H9 (cell line): Measurements from ENCODE around the gene FBXO42. TPM values are rescaled to one million over a fixed set of nuclear protein-coding genes. Genes with fewer than 3 reads are reported as not detected.

Source experiments
- DNase-seq: peaks from one replicate; pipeline ENCODE4 v3.0.0-alpha.2; 2017
- H2AFZ ChIP-seq: one replicate; pipeline ENCODE4 v1.6.1; 2013; ENCODE audit warnings: mild to moderate bottlenecking, low read length, control low read depth, moderate library complexity
- H2AK5ac ChIP-seq: 2 replicates; pipeline ENCODE4 v1.6.1; 2013; ENCODE audit warnings: low read length, control low read depth, mixed read lengths; ENCODE audit not compliant: insufficient read length
- H2BK120ac ChIP-seq: one replicate; pipeline ENCODE4 v1.6.1; 2013; ENCODE audit warnings: low read depth, mild to moderate bottlenecking, low read length, control low read depth, inconsistent platforms; ENCODE audit not compliant: poor library complexity, severe bottlenecking
- H2BK12ac ChIP-seq: 2 replicates; pipeline ENCODE4 v1.6.1; 2013; ENCODE audit warnings: low read length, control low read depth, mixed read lengths, low read depth; ENCODE audit not compliant: insufficient read length
- H2BK15ac ChIP-seq: 2 replicates; pipeline ENCODE4 v1.6.1; 2013; ENCODE audit warnings: low read depth, low read length, control low read depth
- H2BK20ac ChIP-seq: one replicate; pipeline ENCODE4 v1.6.1; 2013; ENCODE audit warnings: low read depth, mild to moderate bottlenecking, low read length, control low read depth, inconsistent platforms; ENCODE audit not compliant: poor library complexity, severe bottlenecking
- H2BK5ac ChIP-seq: 2 replicates; pipeline ENCODE4 v1.6.1; 2013; ENCODE audit warnings: low read length, control low read depth, mixed read lengths; ENCODE audit not compliant: insufficient read length
- H3K14ac ChIP-seq: 2 replicates; pipeline ENCODE4 v1.6.1; 2013; ENCODE audit warnings: low read length, control low read depth; ENCODE audit not compliant: insufficient read depth
- H3K18ac ChIP-seq: 2 replicates; pipeline ENCODE4 v1.6.1; 2013; ENCODE audit warnings: low read depth, mild to moderate bottlenecking, mixed read lengths, low read length, control low read depth; ENCODE audit not compliant: insufficient read length
- H3K23ac ChIP-seq: 2 replicates; pipeline ENCODE4 v1.6.1; 2013; ENCODE audit warnings: low read length, control low read depth, mixed read lengths, low read depth; ENCODE audit not compliant: insufficient read length
- H3K23me2 ChIP-seq: 2 replicates; pipeline ENCODE4 v1.6.1; 2013; ENCODE audit warnings: low read depth, mild to moderate bottlenecking, mixed read lengths, low read length, control low read depth; ENCODE audit not compliant: insufficient read length, poor library complexity, severe bottlenecking
- H3K27ac ChIP-seq: 2 replicates; pipeline ENCODE4 v1.5.1; 2013; ENCODE audit warnings: low read length, control low read depth, mixed read lengths, low read depth; ENCODE audit not compliant: insufficient read length
- H3K27me3 ChIP-seq: 2 replicates; pipeline ENCODE4 v1.6.1; 2013; ENCODE audit warnings: low read length, control low read depth, inconsistent platforms; ENCODE audit not compliant: insufficient read depth
- H3K4ac ChIP-seq: 2 replicates; pipeline ENCODE4 v1.6.1; 2013; ENCODE audit warnings: low read depth, mild to moderate bottlenecking, control low read depth, inconsistent platforms, low read length, moderate library complexity
- H3K4me1 ChIP-seq: 2 replicates; pipeline ENCODE4 v1.6.1; 2013; ENCODE audit warnings: low read length, control low read depth, inconsistent platforms; ENCODE audit not compliant: insufficient read depth
- H3K4me2 ChIP-seq: 2 replicates; pipeline ENCODE4 v1.6.1; 2013; ENCODE audit warnings: low read length, control low read depth, mixed read lengths; ENCODE audit not compliant: insufficient read length, insufficient read depth
- H3K56ac ChIP-seq: 2 replicates; pipeline ENCODE4 v1.6.1; 2013; ENCODE audit warnings: low read depth, mild to moderate bottlenecking, mixed read lengths, low read length, control low read depth; ENCODE audit not compliant: insufficient read length
- H3K79me1 ChIP-seq: 2 replicates; pipeline ENCODE4 v1.6.1; 2013; ENCODE audit warnings: low read depth, mild to moderate bottlenecking, moderate library complexity, low read length, control low read depth, inconsistent platforms; ENCODE audit not compliant: insufficient read depth, poor library complexity, severe bottlenecking
- H3K79me2 ChIP-seq: 2 replicates; pipeline ENCODE4 v1.6.1; 2013; ENCODE audit warnings: low read length, control low read depth, inconsistent platforms; ENCODE audit not compliant: insufficient read depth
- H3K9ac ChIP-seq: 2 replicates; pipeline ENCODE4 v1.6.1; 2013; ENCODE audit warnings: low read length, control low read depth, mixed read lengths; ENCODE audit not compliant: insufficient read length; ENCODE audit errors: extremely low read depth
- H3K9me3 ChIP-seq: one replicate; pipeline ENCODE4 v1.6.1; 2013; ENCODE audit warnings: low read depth, low read length, inconsistent platforms; ENCODE audit not compliant: control insufficient read depth
- H3T11ph ChIP-seq: one replicate; pipeline ENCODE4 v1.6.1; 2013; ENCODE audit warnings: mild to moderate bottlenecking, low read length, control low read depth, inconsistent platforms
- H4K20me1 ChIP-seq: one replicate; pipeline ENCODE4 v1.6.1; 2013; ENCODE audit not compliant: control insufficient read depth, insufficient read length, insufficient read depth
- H4K5ac ChIP-seq: 2 replicates; pipeline ENCODE4 v1.6.1; 2013; ENCODE audit warnings: low read depth, mild to moderate bottlenecking, mixed read lengths, low read length, control low read depth; ENCODE audit not compliant: insufficient read length
- H4K8ac ChIP-seq: replicated peaks from 2 replicates; pipeline ENCODE4 v1.6.1; 2013; ENCODE audit warnings: low read length, control low read depth, mixed read lengths, low read depth; ENCODE audit not compliant: insufficient read length
- H4K91ac ChIP-seq: 2 replicates; pipeline ENCODE4 v1.6.1; 2013; ENCODE audit warnings: low read depth, mild to moderate bottlenecking, moderate library complexity, mixed read lengths, low read length, control low read depth; ENCODE audit not compliant: insufficient read length
- H3K27ac Mint-ChIP-seq, 3 experiments: 2 replicates in 2 of 3; 3 replicates in 1 of 3; pipeline ENCODE4 v1.8.0; 2020 to 2021; ENCODE audit warnings: mixed read lengths in 3 of 3, mild to moderate bottlenecking in 1 of 3, moderate library complexity in 1 of 3
- H3K27me3 Mint-ChIP-seq: 2 replicates; pipeline ENCODE4 v1.8.0; 2021; ENCODE audit warnings: low read depth, mild to moderate bottlenecking, moderate library complexity, mixed read lengths
- H3K36me3 Mint-ChIP-seq, 3 experiments: 2 replicates in 2 of 3; 3 replicates in 1 of 3; pipeline ENCODE4 v1.8.0; 2020 to 2021; ENCODE audit warnings: low read depth in 3 of 3, mixed read lengths in 3 of 3; ENCODE audit not compliant: insufficient read depth in 1 of 3
- H3K4me1 Mint-ChIP-seq, 2 experiments: 2 replicates each; pipeline ENCODE4 v1.8.0; 2020; ENCODE audit warnings: mixed read lengths in 2 of 2
- H3K4me3 Mint-ChIP-seq, 2 experiments: 2 replicates in 1 of 2; 3 replicates in 1 of 2; pipeline ENCODE4 v1.8.0; 2020 to 2021; ENCODE audit warnings: mild to moderate bottlenecking in 2 of 2, mixed read lengths in 2 of 2, moderate library complexity in 1 of 2
- H3K9me3 Mint-ChIP-seq, 2 experiments: 2 replicates in 1 of 2; 3 replicates in 1 of 2; pipeline ENCODE4 v1.8.0; 2020; ENCODE audit warnings: mild to moderate bottlenecking in 2 of 2, mixed read lengths in 2 of 2, moderate library complexity in 1 of 2
- CTCF ChIP-seq: fragments of 200-600 bp; sonication (generic); conservative IDR thresholded peaks from 3 replicates; pipeline ENCODE4 v1.8.0; 2021; ENCODE audit warnings: antibody characterized with exemption, mild to moderate bottlenecking
- WGBS: extraction: QIAGEN DNeasy Blood & Tissue Kit; methylation state at CpG from one replicate; pipeline ENCODE4 v1.1.7; 2013; ENCODE audit warnings: missing lambda C conversion rate, low lambda C conversion rate, mixed read lengths; ENCODE audit not compliant: insufficient read length; ENCODE audit errors: extremely low coverage; 5-methylcytosine and 5-hydroxymethylcytosine counted together
- total RNA-seq: library from RNA; stranded (reverse); gene quantifications from 2 replicates; pipeline ENCODE4 v1.2.1, GENCODE V29; 2021

The FBXO42 gene
- total RNA-seq, 1 experiment from 2014 or later: 17.4 TPM

- Histone ChIP-seq H4K91ac (no peak overlapping the region), H3K4me1 (no peaks in the 10 kb centered on the region; the same call in 1 of the 2 replicates), H3K79me2 (peaks cover 61% of the 10 kb centered on the region; the same call in 1 of the 2 replicates), H3K14ac (no peak overlapping the region), H4K20me1 (no peaks in the 10 kb centered on the region), H4K8ac (no peak overlapping the region), H2BK15ac (no peak overlapping the region), H2BK5ac (no peak overlapping the region), H3K4me2 (no peak overlapping the region), H2AFZ (no peak overlapping the region), H3K56ac (no peak overlapping the region), H3K23me2 (no peaks in the 10 kb centered on the region), H3K9me3 (no peaks in the 10 kb centered on the region), H3K27me3 (no peaks in the 10 kb centered on the region), H3K18ac (no peak overlapping the region), H3K23ac (no peak overlapping the region), H2BK20ac (no peak overlapping the region), H2BK12ac (no peak overlapping the region), H3T11ph (no peak overlapping the region), H4K5ac (no peak overlapping the region), H2BK120ac (no peak overlapping the region), H2AK5ac (no peak overlapping the region), H3K4ac (no peak overlapping the region), H3K79me1 (peaks cover 11% of the 10 kb centered on the region), H3K27ac (no peak overlapping the region), H3K9ac (no peak overlapping the region)
- H3K27ac Mint-ChIP-seq: peak overlapping the region; percentile 71 to 82 (median 71); a peak in 6 of 7 replicates
- H3K4me1 Mint-ChIP-seq: peaks cover 33 to 36% of the 10 kb centered on the region in 2 experiments
- DNase-seq: no peak
- H3K4me3 Mint-ChIP-seq: no peak overlapping the region; a peak in 1 of 5 replicates
- no peak for TF ChIP-seq CTCF
- H3K27me3 Mint-ChIP-seq: no peaks in the 10 kb centered on the region
- WGBS: no CpG with 5 or more reads among the region's 15 CpGs
- no peaks in the 10 kb centered on the region for H3K9me3 Mint-ChIP-seq
- peaks cover 0 to 14% (median 14%) of the 10 kb centered on the region in 3 experiments; a peak in 6 of 7 replicates for H3K36me3 Mint-ChIP-seq
Observed at GRCh38 chr1:16375521-16376340, 23.5 kb upstream of the FBXO42 start.
